Femur (tissue), 1 donor: ENCODE results near the gene IQGAP2.

Experiments used
- DNase-seq: peaks from one replicate; pipeline ENCODE4 v3.0.0-alpha.2; 2017

The IQGAP2 gene

DNA sequence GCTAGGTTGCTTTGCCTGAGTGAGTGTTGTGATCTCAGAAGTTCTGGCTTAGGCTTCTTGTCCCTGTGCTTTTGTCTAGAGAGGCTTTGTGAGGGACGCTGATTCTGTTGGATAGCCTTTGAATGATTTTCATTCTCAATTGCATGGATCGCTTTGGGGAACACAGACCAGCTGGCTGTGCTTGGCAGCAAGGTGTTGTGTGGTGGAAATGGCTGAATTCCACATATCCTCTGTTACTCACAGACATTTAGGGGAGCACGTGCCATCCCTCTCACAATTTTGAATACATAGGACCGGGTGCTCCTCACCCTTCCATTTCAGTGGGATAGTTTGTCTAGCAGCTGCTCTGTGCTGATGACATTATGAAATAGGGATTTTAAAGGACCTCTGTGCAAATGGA lies 76.2 kb downstream of the IQGAP2 start:
- no peak for DNase-seq

DNA sequence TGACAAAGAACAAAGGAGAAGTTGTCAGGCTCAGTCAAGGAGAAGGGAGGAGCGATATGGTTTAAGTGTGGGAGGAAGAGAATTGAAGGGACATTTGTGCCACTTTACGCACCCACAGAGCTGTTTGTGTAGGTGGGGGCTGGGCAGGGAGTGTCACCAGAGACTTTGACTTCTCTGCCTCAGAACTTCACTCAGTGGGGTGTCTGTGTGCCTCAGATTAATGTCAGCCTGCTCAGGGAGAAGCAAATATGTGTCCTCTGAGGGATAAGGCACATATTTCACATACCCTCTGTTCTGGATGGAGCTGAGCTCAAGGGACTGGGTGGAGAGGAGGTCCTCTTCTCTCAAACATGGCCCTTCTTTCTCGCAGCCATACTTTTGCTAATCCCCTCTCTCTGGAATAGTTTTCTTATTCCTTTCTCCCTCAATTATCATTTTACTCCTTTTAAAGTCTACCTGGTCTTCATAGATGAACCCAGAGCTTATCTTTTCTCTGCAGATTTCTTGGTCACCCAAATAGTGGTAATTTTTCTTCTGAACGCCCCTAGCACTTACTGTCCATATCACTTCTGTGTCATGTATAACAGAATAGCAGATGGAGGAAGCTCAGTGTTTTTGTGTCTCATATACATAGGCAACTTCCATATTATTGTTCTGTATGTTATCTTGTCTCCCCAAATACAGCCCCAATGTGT lies 77.0 kb downstream of the IQGAP2 start:
- no peak for DNase-seq

DNA sequence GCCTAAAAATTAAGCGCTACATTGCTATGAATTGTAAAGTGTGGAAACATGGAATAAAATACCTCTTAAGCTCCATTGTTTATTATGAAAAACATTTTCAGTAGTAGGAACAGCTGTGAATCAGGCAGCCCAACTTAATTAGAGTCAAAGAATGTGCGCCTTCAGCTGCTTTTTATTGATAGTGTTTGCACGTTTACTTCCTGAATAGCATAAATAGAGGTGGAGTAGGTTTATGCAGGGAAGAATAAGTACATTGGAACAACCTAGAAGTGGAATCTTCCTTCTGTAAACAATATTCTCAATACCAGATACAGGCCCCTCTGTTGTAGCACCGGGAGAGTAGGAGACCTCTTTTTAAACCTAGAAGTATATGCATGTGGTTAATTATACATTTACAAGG lies 79.9 kb downstream of the IQGAP2 start:
- no peak for DNase-seq

DNA sequence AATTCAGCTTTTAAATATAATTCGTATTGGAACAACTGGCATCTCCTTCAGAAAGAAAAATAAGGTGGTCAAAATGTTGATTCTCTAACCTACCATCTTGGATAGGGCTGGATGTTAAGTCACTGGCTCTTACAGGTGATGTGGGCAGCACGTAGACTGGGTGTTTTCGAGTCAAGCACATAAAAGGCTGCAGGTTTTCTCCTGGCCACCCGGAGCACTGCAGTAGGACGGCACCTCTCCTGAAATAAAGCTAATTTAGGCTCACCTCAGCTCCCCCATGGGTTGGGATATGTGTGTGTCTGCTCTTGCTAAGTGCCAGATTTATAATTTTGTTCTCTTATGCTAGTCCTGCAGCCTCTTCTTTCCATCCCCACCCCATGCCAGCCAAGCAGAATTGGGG lies 80.3 kb downstream of the IQGAP2 start:
- no peak for DNase-seq

DNA sequence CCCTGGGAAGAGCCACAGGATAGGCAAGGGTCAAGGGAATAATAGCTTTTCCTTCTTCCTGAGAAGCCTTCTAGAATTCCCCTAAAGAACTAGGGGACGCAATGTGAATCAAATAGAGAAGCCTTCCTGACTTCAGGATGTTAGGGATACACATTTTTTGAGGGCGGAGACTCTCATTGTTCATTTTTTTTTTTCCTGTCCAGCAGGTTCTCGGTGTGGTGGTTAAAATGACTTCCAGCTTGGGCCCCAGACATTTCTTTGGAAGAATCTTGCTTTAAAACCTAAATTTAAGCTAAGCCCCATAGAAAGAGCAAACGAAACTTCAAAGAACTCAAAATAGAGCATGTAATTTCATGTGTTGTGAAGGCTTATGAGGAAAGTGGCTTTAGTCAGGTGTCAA lies 80.8 kb downstream of the IQGAP2 start:
- DNase-seq, result no peak

DNA sequence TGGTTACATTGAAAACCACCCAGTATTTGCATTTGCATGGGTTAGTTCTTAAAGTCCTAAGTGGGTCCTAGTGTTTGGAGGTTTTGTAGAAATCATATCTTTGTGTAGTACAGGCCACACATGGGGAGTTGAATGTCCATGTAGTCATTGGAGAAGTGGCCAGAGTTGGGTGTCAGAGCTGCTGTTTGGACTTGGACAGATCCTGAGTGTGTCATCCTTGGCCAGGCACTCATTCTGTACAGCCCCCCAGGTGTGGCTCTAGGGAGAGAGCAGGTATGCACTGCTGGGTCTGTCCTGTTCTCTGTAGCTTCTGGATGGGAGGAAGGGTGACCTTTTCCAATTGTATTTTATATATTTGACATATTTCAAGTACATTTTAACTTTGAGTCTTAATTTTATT lies 82.4 kb downstream of the IQGAP2 start:
- no peak for DNase-seq

DNA sequence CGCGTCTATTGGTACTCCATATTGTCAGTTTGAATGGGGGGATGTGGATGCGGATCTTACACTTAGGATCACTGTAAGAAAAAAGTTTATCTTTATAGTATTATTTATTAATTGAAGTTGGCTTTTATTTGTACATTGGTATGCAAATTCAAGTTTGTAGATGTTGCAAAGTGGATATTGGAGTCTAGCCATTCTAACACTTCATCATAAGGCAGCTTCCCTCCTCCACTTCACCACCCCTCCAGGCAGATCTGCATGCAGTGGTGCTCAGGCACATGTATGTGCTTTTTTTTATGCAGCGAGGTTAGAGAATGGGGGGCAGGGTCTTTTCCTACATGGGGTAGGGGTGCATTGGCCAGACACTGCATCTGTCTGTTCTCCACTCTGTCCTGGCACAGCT lies 84.3 kb downstream of the IQGAP2 start:
- DNase-seq, result no peak

DNA sequence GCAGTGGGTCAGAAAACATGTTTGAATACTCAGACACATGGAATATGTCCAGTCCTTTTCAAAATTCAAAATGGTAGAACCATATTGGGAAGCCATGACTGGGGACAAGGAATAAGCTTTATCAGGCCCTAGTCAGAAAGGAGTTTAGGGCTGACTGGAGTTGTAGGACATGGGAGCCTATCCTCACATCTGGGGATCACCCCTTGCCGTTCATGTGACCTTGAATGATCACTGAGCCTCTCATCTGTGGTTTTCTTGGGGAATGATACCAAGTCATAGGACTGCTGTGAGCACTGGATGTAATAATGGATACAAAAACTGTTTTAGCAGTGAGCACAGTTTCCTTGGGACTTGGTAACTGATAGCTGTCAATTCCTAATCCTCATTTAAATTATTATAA lies 84.7 kb downstream of the IQGAP2 start:
- DNase-seq, result no peak

DNA sequence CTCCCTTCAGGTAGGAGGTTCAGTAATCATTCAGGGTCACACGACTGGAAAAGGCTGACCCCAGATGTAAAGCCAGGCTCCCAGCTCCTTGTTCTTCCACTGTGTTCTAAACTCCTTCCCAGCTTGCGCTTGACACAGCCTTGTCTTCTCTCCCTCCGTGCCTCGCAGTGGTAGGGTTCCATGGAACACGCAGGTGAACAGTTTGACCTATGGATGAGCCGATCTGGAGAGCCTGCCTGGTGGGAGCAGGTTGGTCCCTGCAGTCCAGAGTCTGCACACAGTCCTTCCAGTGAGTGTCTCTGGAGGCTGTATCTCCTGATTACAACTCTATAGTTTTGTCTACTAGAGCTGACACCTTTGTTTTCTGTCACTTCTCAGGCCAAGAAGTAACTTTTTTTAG lies 85.9 kb downstream of the IQGAP2 start:
- no peak for DNase-seq

DNA sequence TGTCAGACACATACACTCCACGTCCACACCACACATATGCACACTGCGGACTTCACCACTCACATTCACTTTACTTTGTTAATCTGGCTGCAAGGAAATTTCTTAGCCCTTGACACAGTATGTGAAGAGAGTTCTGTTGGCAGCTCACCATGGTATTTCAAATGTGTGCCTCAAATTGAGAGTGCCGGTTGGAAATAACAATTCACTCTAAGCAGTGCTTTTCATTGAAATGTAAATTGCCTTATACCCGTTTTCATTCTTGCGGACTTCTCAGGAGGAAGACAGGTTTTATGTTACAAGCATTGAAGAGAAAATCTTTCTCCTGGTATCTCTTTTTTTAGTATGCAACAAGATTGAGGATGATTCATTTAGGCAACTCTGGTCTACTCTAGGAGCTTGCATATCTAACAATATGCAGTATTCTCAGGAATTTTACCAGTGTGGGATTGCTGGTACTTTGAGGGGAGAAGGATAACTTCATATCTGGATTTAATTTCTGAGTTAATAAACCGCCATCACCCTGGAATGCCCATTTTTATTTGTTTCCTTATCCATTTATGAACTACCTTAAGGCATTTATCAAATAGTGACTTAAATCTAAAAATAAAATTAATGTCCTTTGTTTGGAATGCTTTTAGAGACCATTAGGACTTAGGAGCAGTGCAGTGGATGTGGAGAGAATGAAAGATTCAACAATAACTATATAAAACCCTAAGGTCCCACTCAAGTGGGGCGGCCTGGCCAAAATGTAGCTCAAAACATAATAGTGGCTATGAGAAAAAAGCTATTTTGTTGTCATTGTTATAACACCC lies 87.0 kb downstream of the IQGAP2 start:
- DNase-seq, result no peak

DNA sequence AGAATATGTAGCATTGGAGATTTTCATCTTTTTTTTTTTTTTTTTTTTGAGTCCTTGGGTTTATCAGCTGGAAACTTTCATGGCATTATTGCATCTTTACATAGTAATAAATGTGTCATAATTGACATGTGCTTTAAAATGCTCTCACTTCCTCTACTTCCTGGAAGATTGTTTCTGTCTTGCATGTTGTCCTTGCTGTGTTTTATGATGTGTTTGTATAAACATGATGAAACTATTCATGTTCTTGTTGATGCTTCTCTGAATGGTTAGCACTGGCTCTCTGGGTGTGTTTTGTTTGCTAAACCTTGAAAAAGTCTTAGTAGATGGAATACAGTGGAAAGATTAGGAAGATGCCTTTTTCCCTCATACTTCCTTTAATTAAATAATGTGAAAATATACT lies 87.9 kb downstream of the IQGAP2 start:
- DNase-seq, result no peak

DNA sequence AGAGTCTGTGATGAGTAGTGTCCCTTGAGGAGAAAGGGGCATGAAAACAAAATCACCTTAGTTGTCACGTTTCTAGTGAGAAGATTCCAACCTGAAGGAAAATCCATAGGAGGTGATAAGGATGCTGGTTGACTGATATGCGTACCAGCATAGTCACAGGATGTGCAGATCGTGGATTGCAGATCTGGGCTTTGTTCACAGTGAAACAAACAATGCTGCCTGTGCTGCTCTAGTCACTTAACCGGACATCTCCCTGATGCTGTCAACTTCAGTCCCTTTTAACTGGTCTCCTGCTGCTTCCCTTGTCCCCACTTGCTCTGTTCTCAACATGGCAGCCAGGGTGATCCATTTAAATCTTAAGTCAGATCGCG lies 89.7 kb downstream of the IQGAP2 start:
- no peak for DNase-seq

DNA sequence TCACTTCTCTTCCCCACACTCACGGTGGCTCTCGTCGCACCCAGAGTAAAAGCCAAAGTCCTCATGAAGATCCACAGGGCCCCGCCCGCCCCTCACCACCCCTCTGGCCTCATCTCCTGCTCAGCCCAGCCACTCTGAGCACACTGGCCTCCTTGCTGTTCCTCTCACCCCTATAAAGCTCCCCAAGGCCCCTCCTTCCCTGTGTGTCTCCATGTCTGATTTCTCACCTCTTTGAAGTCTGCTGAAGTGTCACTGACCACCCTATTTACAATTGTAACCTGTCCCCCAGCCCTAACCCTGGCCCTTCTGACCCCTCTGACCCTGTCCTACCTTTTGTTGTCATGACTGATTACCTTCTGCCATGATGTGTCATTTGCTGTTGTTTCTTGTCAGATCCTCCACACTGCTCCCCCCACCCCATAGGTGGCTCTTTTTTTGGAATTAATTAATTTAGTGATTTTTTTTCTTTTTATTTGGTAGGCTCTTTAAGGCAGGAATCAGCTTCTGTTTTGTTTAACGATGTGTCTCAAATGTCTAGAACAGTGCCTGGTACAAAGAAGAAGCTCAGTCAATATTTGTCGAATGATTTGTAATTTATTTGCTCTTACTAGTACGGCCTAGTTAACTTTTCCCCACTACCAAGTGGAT lies 90.2 kb downstream of the IQGAP2 start:
- no peak for DNase-seq

DNA sequence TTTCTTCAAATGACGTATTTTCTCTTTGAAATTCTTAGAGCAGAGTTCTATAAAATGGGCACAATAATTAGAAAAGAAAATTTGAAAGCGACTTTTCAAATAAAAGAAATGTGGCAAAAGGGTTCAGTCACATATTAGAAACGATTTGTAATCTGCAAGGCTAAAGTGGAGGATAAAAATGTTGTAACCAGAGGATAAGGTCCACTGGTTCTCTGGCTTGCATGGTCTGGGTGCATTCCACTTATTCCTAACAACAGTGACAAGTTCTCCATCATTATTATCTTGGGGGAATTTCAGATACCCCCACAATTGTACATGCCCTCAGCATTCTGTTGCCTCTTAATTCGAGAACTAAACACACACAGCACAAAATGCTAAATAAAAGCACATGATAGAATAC lies 91.1 kb downstream of the IQGAP2 start:
- no peak for DNase-seq

DNA sequence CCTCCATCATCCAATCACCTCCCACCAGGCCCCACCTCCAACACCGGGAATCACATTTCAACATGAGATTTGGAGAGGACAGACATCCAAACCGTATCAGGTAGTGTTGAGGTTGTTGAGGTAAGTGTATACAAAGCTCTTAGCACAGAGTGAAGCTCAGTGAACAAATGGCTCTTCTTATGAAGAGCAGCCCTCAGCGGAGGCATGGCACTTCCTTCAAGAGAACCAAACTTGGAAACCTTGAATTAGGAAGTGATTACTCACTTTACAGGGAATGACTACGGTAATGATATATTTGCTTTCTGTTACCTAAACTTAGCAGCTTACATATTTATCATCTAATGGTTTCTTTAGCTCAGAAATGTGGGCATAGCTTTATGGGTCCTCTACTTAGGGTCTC lies 92.8 kb downstream of the IQGAP2 start:
- DNase-seq, result no peak

DNA sequence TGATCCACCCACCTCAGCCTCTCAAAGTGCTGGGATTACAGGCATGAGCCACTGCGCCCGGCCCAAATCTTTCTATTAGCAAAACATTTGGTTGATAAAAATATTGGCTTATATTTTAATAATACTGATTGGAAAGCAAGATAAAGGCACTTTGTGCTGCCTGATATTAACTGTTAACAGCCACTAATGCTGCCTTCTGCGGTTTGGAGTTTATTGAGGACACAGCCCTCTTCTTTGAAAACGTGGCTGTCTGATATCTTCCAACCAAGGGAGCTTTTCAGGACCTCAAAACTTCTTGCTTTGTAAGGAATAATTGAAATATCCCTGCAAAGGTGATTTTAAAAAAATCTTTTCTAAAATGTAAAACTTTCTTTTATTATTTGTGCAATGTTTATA lies 94.0 kb downstream of the IQGAP2 start:
- DNase-seq, result no peak

DNA sequence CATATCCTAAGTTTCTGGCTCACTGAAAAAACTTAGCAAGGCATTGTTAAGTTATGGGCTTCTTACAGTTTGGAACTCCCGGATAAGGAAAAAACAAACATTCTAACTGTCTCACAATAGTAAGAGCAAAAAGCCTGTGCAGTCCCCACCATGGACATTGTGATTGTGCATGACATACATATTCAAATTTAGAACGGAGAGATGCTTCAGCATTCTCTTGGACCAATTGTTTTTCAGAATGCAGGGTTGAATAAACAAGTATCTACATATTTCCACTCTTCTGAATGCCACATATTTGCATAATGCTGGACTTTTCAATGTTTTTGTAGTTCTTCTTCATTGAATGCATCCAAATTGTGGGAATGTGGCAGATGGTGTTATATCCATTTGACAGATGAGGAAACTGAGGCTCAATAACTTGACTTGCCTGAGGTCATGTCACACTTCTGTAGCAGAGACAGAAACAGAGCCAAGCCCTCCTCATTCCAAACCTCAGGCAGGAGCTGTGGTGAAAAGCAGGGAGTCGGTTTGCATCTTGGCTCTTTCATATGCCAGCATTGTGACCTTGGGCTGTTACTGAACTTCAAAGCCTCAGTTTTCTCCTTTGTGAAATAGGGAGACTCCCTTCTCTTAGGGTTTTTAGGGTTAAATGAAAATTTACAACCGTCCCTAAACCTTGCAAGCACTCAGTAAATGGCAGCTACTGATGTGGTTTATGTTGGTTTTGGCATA lies 95.1 kb downstream of the IQGAP2 start:
- no peak for DNase-seq

DNA sequence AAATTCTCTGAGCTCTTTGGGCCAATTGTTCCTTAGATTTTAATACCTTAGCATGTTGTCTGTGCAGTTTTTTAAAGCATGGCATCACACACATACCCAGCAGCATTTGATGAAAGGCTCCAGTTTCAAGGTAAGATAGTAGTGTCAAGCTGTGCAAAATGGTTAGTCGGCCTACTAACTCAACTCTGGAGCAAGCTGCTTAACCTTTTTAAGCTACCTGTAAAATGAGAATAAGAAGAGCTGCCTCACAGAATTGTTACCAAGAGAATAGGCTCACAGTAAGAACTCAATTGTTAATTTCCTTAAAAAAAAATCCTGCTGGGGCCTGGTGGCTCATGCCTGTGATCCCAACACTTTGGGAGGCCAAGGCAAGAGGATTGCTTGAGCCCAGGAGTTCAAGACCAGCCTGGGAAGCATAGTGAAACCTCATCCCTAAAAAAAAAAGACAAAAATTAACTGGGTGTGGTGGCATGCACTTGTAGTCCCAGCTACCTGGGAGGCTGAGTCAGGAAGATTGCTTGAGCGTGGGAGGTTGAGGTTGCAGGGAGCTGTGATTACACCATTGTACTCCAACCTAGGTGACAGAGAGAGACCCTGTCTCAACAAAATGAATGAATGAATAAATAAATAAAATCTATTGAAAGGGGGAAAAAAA lies 96.5 kb downstream of the IQGAP2 start:
- DNase-seq, result no peak

DNA sequence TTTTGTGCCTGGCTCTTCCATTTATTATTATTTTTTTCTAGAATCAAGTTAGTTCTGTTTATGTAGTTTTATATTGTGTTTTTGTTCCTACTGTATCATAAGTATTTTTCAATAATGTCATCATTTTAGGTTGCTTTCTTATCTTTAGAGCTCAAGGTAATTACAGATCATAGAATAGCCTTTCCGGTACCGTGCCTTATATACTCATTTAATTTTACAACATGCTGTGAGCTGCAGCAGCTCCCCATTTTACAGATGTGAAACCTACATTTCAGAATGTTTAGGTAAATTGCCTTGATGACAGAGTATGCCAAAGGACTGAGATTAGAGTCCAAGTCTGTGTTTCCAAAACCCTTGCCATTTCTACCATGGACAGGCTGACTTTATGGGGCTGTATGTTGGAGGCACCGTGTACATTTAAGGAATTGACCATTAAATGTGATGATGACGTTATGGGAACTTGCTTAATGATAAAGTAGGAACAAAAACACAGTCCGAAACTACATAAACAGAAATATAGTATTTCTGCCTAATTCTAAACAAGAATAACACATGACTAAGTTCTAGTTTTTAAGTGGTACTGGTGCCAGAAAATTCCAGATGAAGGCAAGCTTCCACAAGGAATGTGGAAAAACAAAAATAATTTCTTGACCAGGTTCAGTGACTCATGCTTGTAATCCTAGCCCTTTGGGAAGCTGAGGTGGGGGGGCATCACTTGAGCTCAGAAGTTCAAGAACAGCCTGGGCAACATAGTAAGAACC lies 97.7 kb downstream of the IQGAP2 start:
- peak; percentile 44 for DNase-seq

DNA sequence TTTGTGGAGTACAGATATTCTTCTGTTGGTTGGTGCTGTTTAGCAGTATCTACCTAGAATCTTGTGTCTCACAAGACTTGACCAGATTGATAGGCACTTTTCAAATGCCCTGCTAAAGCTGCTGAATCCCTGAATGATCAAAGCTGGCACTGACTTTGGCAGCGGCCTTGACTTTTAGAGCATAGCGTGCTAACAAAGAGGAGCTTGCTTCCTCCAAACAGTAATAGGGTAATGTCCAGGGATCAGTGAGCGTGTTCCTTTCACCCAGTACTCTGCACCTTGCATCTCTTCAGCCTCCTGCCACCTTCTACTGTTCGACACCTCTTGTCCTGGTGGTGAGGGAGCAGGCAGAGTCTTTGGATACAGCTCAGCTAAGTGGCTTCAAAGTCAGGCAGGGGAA lies 100.8 kb downstream of the IQGAP2 start:
- DNase-seq, result no peak

DNA sequence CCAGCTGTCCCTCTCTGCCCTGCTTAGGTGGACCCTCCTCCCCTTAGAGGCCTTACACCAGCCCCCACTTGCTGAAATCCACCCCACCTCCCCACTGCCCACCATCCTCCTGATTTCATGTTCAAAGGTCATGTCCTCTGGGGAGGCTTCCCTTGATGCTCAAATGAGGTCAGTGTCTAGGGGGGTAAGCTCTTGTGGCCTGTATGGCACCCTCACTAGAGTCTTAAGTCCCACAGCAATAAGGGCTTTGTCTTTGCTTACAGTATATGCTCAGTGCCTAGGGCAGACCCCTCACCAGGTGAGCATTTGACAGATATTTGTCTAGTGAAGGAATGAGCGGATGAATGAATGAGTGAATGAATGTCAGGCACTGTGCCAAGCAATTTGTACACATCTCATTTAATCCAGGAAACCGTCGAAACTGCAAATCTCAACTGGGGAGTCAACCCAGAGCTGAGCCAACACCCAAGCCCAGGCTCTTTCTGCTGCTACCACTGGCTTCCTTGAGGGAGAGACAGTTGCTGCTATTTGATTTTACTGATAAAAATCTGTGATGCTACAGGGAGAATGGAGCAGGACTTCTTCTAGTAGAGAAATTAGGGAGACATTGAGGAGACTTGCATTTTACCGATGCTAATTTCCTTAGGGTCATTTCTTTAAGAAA lies 101.9 kb downstream of the IQGAP2 start:
- DNase-seq, result no peak

DNA sequence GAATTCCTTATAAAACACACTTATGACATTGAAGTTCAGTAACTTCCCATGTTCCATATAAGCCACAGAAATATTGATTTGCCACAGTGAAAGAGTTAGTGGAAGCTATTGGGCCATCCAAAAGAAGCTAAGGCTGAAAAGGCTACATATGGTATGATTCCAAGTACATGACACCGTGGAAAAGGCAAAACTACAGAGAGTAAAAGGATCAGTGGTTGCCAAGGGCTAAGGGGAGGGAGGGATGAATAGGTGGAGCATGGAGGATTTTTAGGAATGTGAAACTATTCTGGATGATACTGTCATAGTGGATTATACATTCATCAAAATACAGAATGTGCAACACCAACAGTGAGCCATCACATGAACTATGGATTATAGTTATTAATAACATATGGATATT lies 110.4 kb downstream of the IQGAP2 start:
- DNase-seq, result no peak
